A673 (cell line): ENCODE data around the gene PACSIN2. TPM values are rescaled to one million over a fixed set of nuclear protein-coding genes. Genes with fewer than 3 reads are reported as not detected.

ENCODE experiments used
- BruUV-seq: library from RNA; stranded (reverse); fragments of 400-500 nt; replicated peaks from 2 replicates; lab custom pipeline; 2021; lab: Mats Ljungman, UMichigan
- CTCF ChIA-PET: fragments of 300-600 bp; sonication (Branson Sonifier 250); formaldehyde crosslinking; loops from one replicate; lab custom pipeline; 2022; ENCODE audit warnings: antibody characterized with exemption; lab: Charles Lee
- POLR2A ChIA-PET: fragments of 300-600 bp; sonication (Branson Sonifier 250); formaldehyde crosslinking; loops from one replicate; lab custom pipeline; 2022; ENCODE audit warnings: antibody characterized with exemption; ENCODE audit not compliant: low non-redundant PET; lab: Charles Lee
- DNase-seq: peaks from one replicate; pipeline ENCODE4 v3.0.0-alpha.2; 2015; ENCODE audit warnings: low spot score
- H3K27ac ChIP-seq: fragments of 200-600 bp; sonication (generic); 2 replicates; pipeline ENCODE4 v1.5.1; 2016; ENCODE audit warnings: mixed run types, low read depth, mild to moderate bottlenecking, mixed read lengths, antibody characterized with exemption, low read length; ENCODE audit not compliant: poor library complexity, severe bottlenecking
- H3K27me3 ChIP-seq: fragments of 200-600 bp; sonication (generic); replicated peaks from 2 replicates; pipeline ENCODE4 v1.6.1; 2017; ENCODE audit warnings: mixed run types, low read depth, mild to moderate bottlenecking, mixed read lengths, antibody characterized with exemption, low read length; ENCODE audit not compliant: insufficient read depth, poor library complexity
- H3K36me3 ChIP-seq: fragments of 200-600 bp; sonication (generic); 2 replicates; pipeline ENCODE4 v1.6.1; 2016; ENCODE audit warnings: mixed run types, mild to moderate bottlenecking, mixed read lengths, antibody characterized with exemption, low read length; ENCODE audit not compliant: insufficient read depth, poor library complexity, severe bottlenecking
- H3K4me1 ChIP-seq: fragments of 200-600 bp; sonication (generic); 2 replicates; pipeline ENCODE4 v1.6.1; 2017; ENCODE audit warnings: mixed run types, mild to moderate bottlenecking, mixed read lengths, antibody characterized with exemption, low read length; ENCODE audit not compliant: insufficient read depth, poor library complexity, severe bottlenecking
- H3K4me3 ChIP-seq: fragments of 200-600 bp; sonication (generic); 2 replicates; pipeline ENCODE4 v1.5.1; 2016; ENCODE audit warnings: low read depth, mixed run types, mild to moderate bottlenecking, mixed read lengths, low read length; ENCODE audit not compliant: poor library complexity, severe bottlenecking
- H3K9me3 ChIP-seq: fragments of 200-600 bp; sonication (generic); 2 replicates; pipeline ENCODE4 v1.6.1; 2016; ENCODE audit warnings: mixed run types, low read depth, mild to moderate bottlenecking, mixed read lengths, antibody characterized with exemption, low read length; ENCODE audit not compliant: poor library complexity, severe bottlenecking
- CTCF ChIP-seq: fragments of 300-800, 200-600 bp; sonication (generic); conservative IDR thresholded peaks from 2 replicates; pipeline ENCODE4 v1.5.1; 2017; ENCODE audit warnings: low read depth, mild to moderate bottlenecking, antibody characterized with exemption, low read length, moderate library complexity, mixed read lengths
- EZH2 ChIP-seq: fragments of 200-600 bp; sonication (generic); IDR thresholded peaks from 2 replicates; pipeline ENCODE4 v1.6.1; 2017; ENCODE audit warnings: borderline replicate concordance, low read depth, mild to moderate bottlenecking, mixed read lengths, antibody characterized with exemption, low read length; ENCODE audit not compliant: poor library complexity, severe bottlenecking
- intact Hi-C: fragments of 100-400 bp; cut with micrococcal nuclease; formaldehyde crosslinking; loops from one replicate; pipeline ENCODE4 v1.10.0; 2022; ENCODE audit not compliant: unreplicated experiment
- total RNA-seq: library from RNA; stranded (reverse); gene quantifications from 2 replicates; pipeline ENCODE4 v1.2.3, GENCODE V29; 2021

Gene PACSIN2
- total RNA-seq, 1 experiment from 2014 or later = 51.8 TPM

GRCh38 chr22:42948294-42948693 lies 66.7 kb downstream of the PACSIN2 start:
- POLR2A ChIA-PET = no interaction called here

GRCh38 chr22:42947211-42947990 lies 67.5 kb downstream of the PACSIN2 start:
- peaks cover 36% of the 10 kb centered on the region for H3K4me1 ChIP-seq
- no TSS peak for BruUV-seq
- H3K27me3 ChIP-seq = no peaks in the 10 kb centered on the region
- DNase-seq = no peak
- no peak overlapping the region for H3K4me3 ChIP-seq
- H3K9me3 ChIP-seq = no peaks in the 10 kb centered on the region
- POLR2A ChIA-PET = no interaction called here
- CTCF ChIA-PET = no interaction called here
- intact Hi-C loops = no loop called here
- TF ChIP-seq CTCF (no peak), EZH2 (no peak)
- no peaks in the 10 kb centered on the region for H3K36me3 ChIP-seq
- H3K27ac ChIP-seq = no peak overlapping the region

More at GRCh38 chr22:42948294-42948693, 66.7 kb downstream of the PACSIN2 start:
- H3K4me1 ChIP-seq = peaks cover 36% of the 10 kb centered on the region
- H3K27ac ChIP-seq = no peak overlapping the region
- H3K36me3 ChIP-seq = no peaks in the 10 kb centered on the region
- H3K4me3 ChIP-seq = no peak overlapping the region
- H3K27me3 ChIP-seq = no peaks in the 10 kb centered on the region
- intact Hi-C loops = no loop called here
- H3K9me3 ChIP-seq = no peaks in the 10 kb centered on the region
- CTCF ChIA-PET = no interaction called here
- no peak for DNase-seq
- TF ChIP-seq CTCF = no peak
- BruUV-seq = no TSS peak

DNA sequence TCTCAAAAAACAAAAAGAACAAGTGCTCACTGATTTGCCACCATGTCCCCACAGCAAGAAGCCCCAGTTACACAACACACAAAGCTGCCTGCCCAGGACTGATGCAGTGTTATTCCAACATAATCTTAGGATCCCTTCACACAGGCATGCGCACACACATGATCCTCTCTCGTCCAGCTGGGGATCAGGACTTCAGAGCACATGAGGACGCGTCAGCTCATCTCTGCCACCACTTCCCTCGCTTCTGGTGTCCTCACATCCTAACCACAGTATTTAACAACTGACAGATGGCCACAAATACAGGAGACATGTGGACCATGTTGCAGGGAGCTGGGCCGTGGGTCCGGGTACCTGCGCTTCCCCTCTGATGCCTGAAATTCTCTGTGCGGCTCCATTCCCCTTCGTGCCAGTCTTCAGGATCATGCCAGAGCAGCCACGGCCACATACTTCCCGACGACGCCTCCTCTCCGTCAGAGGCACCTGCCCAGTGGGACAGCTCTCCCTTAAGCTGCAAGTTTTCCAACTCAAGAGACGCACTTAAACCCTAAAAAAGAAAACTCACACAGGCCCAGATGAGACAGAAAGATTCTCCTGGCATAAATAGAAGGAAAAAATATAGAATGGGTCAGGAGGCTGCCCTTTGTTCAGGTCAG lies 68.3 kb downstream of the PACSIN2 start:
- Histone ChIP-seq H3K27me3 (no peaks in the 10 kb centered on the region), H3K36me3 (no peaks in the 10 kb centered on the region), H3K9me3 (no peaks in the 10 kb centered on the region), H3K4me3 (no peak overlapping the region), H3K4me1 (peaks cover 36% of the 10 kb centered on the region), H3K27ac (no peak overlapping the region)
- DNase-seq = no peak
- BruUV-seq = no TSS peak
- no peak for TF ChIP-seq EZH2
- TF ChIP-seq CTCF = no peak
- intact Hi-C loops = no loop called here
- ChIA-PET POLR2A (no interaction called here), CTCF (no interaction called here)
